Measurements from ENCODE around the gene P3H4. TPM values are rescaled to one million over a fixed set of nuclear protein-coding genes. Genes with fewer than 3 reads are reported as not detected.

The P3H4 gene
- total RNA-seq, 4 donors from 2014 or later = 24.5 to 59.2 (median 34.9) TPM

- Histone ChIP-seq H3K4me1 (peaks cover 49 to 51% of the 10 kb centered on the region in 2 donors), H3K9me3 (no peaks in the 10 kb centered on the region), H3K4me3 (replicated peaks in 1 of 3) (no peak overlapping the region), H3K36me3 (peaks cover 43 to 50% of the 10 kb centered on the region in 2 donors), H3K27ac (peak overlapping the region; percentile 33 to 98 (median 59)), H3K27me3 (no peaks in the 10 kb centered on the region)
- WGBS, 2 donors = 67 to 71% methylated on average over 3 to 10 of the region's 17 CpGs
- DNase-seq = no peak
- TF ChIP-seq POLR2A (IDR thresholded peaks at IDR 0.05) (no peak), CTCF (IDR thresholded peaks at IDR 0.05) (no peak)
- intact Hi-C loops (cut with DNase I) = no loop called here
Measured at GRCh38 chr17:41771389-41772206, 40.2 kb downstream of the P3H4 start.

DNA sequence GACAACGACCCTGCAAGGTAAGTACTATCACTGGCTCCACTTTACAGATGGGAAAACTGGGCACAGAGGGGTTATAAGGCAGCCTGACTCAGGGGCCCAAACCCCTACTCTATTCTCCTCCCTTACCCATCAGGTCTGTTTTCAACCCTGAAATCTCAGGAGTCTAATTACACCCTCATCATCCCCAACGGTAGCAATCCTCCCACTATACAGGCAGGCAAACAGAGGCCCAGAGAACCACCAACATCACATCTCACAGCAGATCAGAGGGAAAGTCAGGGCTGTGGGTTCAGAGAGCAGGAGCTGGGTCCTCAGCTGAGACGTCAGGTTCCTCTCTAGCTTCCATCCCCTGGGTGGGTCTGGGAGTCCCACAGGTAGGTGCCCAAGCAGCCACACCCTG, 41.8 kb downstream of the P3H4 start:
- no peak for DNase-seq

DNA sequence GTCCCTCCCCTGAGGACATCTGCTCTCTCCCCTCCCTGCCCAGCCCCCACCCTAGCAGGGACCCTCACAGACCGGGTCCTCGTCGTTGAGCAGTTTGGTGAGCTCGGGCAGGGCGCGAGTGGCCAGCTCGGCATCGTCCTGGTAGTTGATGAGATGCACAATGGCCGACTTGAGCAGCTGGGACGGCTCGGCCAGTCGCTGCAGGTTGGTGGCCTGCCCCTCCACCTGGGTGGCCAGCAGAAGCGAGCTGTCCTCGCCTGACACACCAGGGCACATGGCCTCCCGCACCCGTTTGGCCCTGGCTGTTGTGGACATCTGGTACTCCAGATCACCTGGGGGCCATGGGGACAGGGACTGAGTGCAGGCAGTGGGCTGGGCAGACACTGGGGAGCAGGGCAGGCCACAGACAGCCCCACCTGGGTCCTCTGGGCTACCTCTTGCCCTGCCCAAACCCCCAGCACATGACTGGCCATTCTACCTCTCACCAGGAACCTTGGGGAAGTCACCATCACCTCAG, 42.3 kb downstream of the P3H4 start:
- H3K4me3 ChIP-seq (replicated peaks in 1 of 3) = no peak overlapping the region
- peaks cover 27 to 29% of the 10 kb centered on the region in 2 donors for H3K4me1 ChIP-seq
- no peak overlapping the region for H3K27ac ChIP-seq
- H3K27me3 ChIP-seq = no peaks in the 10 kb centered on the region
- H3K9me3 ChIP-seq = no peaks in the 10 kb centered on the region
- DNase-seq = no peak
- 87 to 93% methylated on average over 3 to 13 of the region's 16 CpGs for WGBS, 2 donors
- TF ChIP-seq CTCF (IDR thresholded peaks at IDR 0.05) = no peak
- no peak for TF ChIP-seq POLR2A (IDR thresholded peaks at IDR 0.05)
- intact Hi-C loops (cut with DNase I) = no loop called here
- peaks cover 65 to 72% of the 10 kb centered on the region in 2 donors for H3K36me3 ChIP-seq

More for the DNA sequence above, 41.8 kb downstream of the P3H4 start:
- WGBS, 2 donors = 75 to 81% methylated on average over 2 to 3 of the region's 3 CpGs
- Histone ChIP-seq H3K36me3 (peaks cover 59 to 66% of the 10 kb centered on the region in 2 donors), H3K27ac (no peak overlapping the region), H3K4me1 (peaks cover 33 to 35% of the 10 kb centered on the region in 2 donors), H3K9me3 (no peaks in the 10 kb centered on the region), H3K27me3 (no peaks in the 10 kb centered on the region), H3K4me3 (replicated peaks in 1 of 3) (no peak overlapping the region)
- intact Hi-C loops (cut with DNase I) = no loop called here
- TF ChIP-seq POLR2A (IDR thresholded peaks at IDR 0.05) (no peak), CTCF (IDR thresholded peaks at IDR 0.05) (no peak)

DNA sequence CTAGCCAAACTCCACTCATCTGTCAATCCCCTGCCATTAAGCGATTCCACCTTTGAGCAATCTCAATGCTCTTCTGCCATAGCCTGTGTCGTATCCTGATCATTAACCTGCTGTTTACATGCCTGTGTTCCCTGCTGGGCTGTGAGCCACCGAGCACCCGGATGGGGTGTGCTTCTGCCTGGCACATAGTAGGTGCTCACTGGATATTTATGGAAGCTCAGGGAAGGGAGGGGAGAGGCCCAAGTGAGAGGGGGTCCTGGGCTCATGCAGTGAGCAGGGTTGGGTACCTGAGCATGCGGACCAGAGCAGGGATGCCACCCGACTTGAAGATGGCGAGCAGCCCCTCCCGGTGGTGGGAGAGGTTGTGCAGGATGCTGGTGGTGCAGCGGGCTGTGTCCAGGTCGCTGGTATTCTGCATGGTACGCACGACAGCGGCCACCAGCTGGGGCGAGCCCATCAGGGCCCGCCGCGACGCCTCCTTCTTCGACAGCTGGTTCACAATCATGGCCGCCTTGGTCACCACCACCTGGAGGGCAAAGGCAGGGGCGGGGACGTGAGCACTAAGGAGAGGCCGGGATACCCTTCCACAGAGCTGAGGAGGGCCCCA, 43.0 kb downstream of the P3H4 start:
- Histone ChIP-seq H3K9me3 (no peaks in the 10 kb centered on the region), H3K27me3 (no peaks in the 10 kb centered on the region), H3K4me1 (peaks cover 21 to 23% of the 10 kb centered on the region in 2 donors), H3K27ac (no peak overlapping the region), H3K4me3 (replicated peaks in 1 of 3) (no peak overlapping the region), H3K36me3 (peaks cover 71 to 74% of the 10 kb centered on the region in 2 donors)
- intact Hi-C loops (cut with DNase I) = no loop called here
- no peak for TF ChIP-seq CTCF (IDR thresholded peaks at IDR 0.05)
- TF ChIP-seq POLR2A (IDR thresholded peaks at IDR 0.05) = no peak
- DNase-seq = no peak
- 93 to 99% methylated on average over 10 to 23 of the region's 23 CpGs for WGBS, 2 donors

Measured in thyroid gland (tissue), 4 donors.